ENCODE results near the gene ABI2. TPM values are rescaled to one million over a fixed set of nuclear protein-coding genes. Genes with fewer than 3 reads are reported as not detected.
"Not testable (repeated sequence)": the region's sequence is repeated elsewhere in the genome, so short reads cannot be mapped to it uniquely, and the experiment has no call there.

ABI2 gene
- 23.7 and 40.0 TPM in 2 replicates for total RNA-seq

- DNase-seq = peak; percentile 86
These were observed at the start of gene ABI2 for GRCh38 chr2:203327901-203328759. ABI2 (plus strand) TSS chr2:203328394; CDS start chr2:203328515, 121 bp downstream.

GRCh38 chr2:203279288-203279687, 48.9 kb upstream of the ABI2 start:
- DNase-seq = no peak

- peak; percentile 76 for DNase-seq
These were observed 47.6 kb upstream of the ABI2 start for GRCh38 chr2:203280428-203281064.

- DNase-seq = no peak
These were observed 46.1 kb upstream of the ABI2 start for GRCh38 chr2:203282101-203282500.

- DNase-seq = no peak
These were observed 41.7 kb upstream of the ABI2 start for GRCh38 chr2:203286532-203286931.

- no peak for DNase-seq
These were observed 26.5 kb upstream of the ABI2 start for GRCh38 chr2:203301667-203302066.

- not testable (repeated sequence) for DNase-seq
These were observed 25.6 kb upstream of the ABI2 start for GRCh38 chr2:203302586-203302985.

- no peak for DNase-seq
These were observed 17.3 kb upstream of the ABI2 start for GRCh38 chr2:203310688-203311436.

- no peak for DNase-seq
These were observed 1.8 kb upstream of the ABI2 start for GRCh38 chr2:203326356-203326755.

GRCh38 chr2:203327582-203327900, 653 bp upstream of the ABI2 start:
- no peak for DNase-seq

GRCh38 chr2:203328760-203329540, 756 bp downstream of the ABI2 start:
- peak; percentile 69 for DNase-seq

GRCh38 chr2:203330434-203330833, 2.2 kb downstream of the ABI2 start:
- no peak for DNase-seq

GRCh38 chr2:203338322-203338721, 10.1 kb downstream of the ABI2 start:
- no peak for DNase-seq

- DNase-seq = peak; percentile 86
These were observed 12.7 kb downstream of the ABI2 start for GRCh38 chr2:203340791-203341487.

GRCh38 chr2:203341741-203342310, 13.6 kb downstream of the ABI2 start:
- peak; percentile 14 for DNase-seq

- DNase-seq = not testable (repeated sequence)
These were observed 14.2 kb downstream of the ABI2 start for GRCh38 chr2:203342374-203342773.

- no peak for DNase-seq
These were observed 16.5 kb downstream of the ABI2 start for GRCh38 chr2:203344667-203345066.

- no peak for DNase-seq
These were observed 18.4 kb downstream of the ABI2 start for GRCh38 chr2:203346612-203347011.

GRCh38 chr2:203347375-203347774, 19.2 kb downstream of the ABI2 start:
- DNase-seq = no peak

GRCh38 chr2:203352604-203353255, 24.5 kb downstream of the ABI2 start:
- no peak for DNase-seq

GRCh38 chr2:203354966-203355365, 26.8 kb downstream of the ABI2 start:
- DNase-seq = peak; percentile 32

Data from dermis blood vessel endothelial cell (primary cell).